Measurements from ENCODE around the gene PCP4. TPM values are rescaled to one million over a fixed set of nuclear protein-coding genes. Genes with fewer than 3 reads are reported as not detected.

Gene PCP4
- total RNA-seq, 1 experiment from 2014 or later = 1.6 TPM

GRCh38 chr21:39882151-39882838 is 15.1 kb downstream of the PCP4 start:
- no peak for ATAC-seq
- POLR2A ChIA-PET = interaction anchor here (0.7 kb wide), 1 partner anchor 12 kb away, joined by 3 read pairs; no protein-coding TSS in a partner anchor
- H3K4me1 Mint-ChIP-seq = no peaks in the 10 kb centered on the region
- no peaks in the 10 kb centered on the region for H3K9me3 Mint-ChIP-seq
- no peaks in the 10 kb centered on the region for H3K27me3 Mint-ChIP-seq (ENCODE audit: low read depth)
- CTCF ChIA-PET = interaction anchor here (0.8 to 1.4 kb wide), 3 partner anchors 15 to 437 kb away, joined by 3 to 8 read pairs (median 3); partner anchors contain the start of genes LCA5L and PCP4
- DNase-seq (ENCODE audit: low spot score) = no peak
- no peaks in the 10 kb centered on the region for H3K36me3 Mint-ChIP-seq
- TF ChIP-seq NFYB (CRISPR knock-in tag; conservative IDR thresholded peaks at IDR 0.05; ENCODE audit: low read depth) = no peak
- no peak for TF ChIP-seq NFATC4 (CRISPR knock-in tag; IDR thresholded peaks at IDR 0.05)
- no peak for TF ChIP-seq SMAD3 (CRISPR knock-in tag; IDR thresholded peaks at IDR 0.05; ENCODE audit: borderline replicate concordance)
- no peak for TF ChIP-seq PRDM15 (CRISPR knock-in tag; IDR thresholded peaks at IDR 0.05)
- no peak for TF ChIP-seq SP1 (CRISPR knock-in tag; conservative IDR thresholded peaks at IDR 0.05)
- no peak for TF ChIP-seq TP53 (CRISPR knock-in tag; IDR thresholded peaks at IDR 0.05)
- TF ChIP-seq ZMAT4 (CRISPR knock-in tag; IDR thresholded peaks at IDR 0.05) = no peak
- TF ChIP-seq ZBTB21 (CRISPR knock-in tag; IDR thresholded peaks at IDR 0.05; ENCODE audit: borderline replicate concordance) = no peak
- TF ChIP-seq ZNF121 (CRISPR knock-in tag; IDR thresholded peaks at IDR 0.05) = no peak
- TF ChIP-seq OVOL2 (CRISPR knock-in tag; IDR thresholded peaks at IDR 0.05; ENCODE audit: borderline replicate concordance) = no peak
- TF ChIP-seq ZBTB43 (CRISPR knock-in tag; IDR thresholded peaks at IDR 0.05) = no peak
- TF ChIP-seq ERG (CRISPR knock-in tag; IDR thresholded peaks at IDR 0.05) = no peak
- no peak for TF ChIP-seq IRF1 (CRISPR knock-in tag; IDR thresholded peaks at IDR 0.05)
- TF ChIP-seq RELA (CRISPR knock-in tag; IDR thresholded peaks at IDR 0.05; ENCODE audit: borderline replicate concordance) = no peak
- no peak for TF ChIP-seq MYBL2 (CRISPR knock-in tag; IDR thresholded peaks at IDR 0.05)
- no peak for TF ChIP-seq ZNF512 (CRISPR knock-in tag; IDR thresholded peaks at IDR 0.05; ENCODE audit: borderline replicate concordance)
- H3K27ac Mint-ChIP-seq = no peak overlapping the region; the same call in 1 of the 2 replicates
- no peak overlapping the region for H3K4me3 Mint-ChIP-seq
